ENCODE measurements around the gene WWOX. TPM values are rescaled to one million over a fixed set of nuclear protein-coding genes. Genes with fewer than 3 reads are reported as not detected.

WWOX gene
- total and polyA plus RNA-seq, 2 experiments from 2014 or later, result 22.1 to 123 TPM

DNA sequence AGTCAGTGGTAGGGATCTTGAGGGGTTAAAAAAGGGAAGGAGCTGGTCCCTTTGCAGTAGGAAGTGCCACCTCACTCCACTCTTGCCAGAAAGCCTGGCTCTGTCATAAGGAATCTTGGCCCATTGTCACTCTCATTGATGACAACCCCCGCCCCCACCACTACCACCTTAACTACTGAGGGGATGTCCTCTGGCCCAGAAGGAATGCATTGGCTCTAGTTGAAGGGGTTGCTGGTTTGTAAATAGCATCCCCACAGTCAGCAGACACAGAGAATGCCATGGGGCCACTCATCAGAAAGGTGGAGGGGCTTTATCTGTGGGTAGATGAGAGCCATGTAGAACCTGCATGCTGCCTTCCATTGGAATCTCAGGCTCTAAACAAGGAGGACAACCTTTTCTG, 316.2 kb downstream of the WWOX start:
- no peaks in the 10 kb centered on the region for H3K27me3 ChIP-seq
- no peak overlapping the region for H3K4me3 ChIP-seq
- DNase-seq (ENCODE audit: low read depth in 1 of 2, low spot score in 1 of 2), result no peak
- H3K4me1 ChIP-seq (ENCODE audit: low read depth), result no peaks in the 10 kb centered on the region
- H3K27ac ChIP-seq, result no peak overlapping the region
- TF ChIP-seq, protein P1, sequence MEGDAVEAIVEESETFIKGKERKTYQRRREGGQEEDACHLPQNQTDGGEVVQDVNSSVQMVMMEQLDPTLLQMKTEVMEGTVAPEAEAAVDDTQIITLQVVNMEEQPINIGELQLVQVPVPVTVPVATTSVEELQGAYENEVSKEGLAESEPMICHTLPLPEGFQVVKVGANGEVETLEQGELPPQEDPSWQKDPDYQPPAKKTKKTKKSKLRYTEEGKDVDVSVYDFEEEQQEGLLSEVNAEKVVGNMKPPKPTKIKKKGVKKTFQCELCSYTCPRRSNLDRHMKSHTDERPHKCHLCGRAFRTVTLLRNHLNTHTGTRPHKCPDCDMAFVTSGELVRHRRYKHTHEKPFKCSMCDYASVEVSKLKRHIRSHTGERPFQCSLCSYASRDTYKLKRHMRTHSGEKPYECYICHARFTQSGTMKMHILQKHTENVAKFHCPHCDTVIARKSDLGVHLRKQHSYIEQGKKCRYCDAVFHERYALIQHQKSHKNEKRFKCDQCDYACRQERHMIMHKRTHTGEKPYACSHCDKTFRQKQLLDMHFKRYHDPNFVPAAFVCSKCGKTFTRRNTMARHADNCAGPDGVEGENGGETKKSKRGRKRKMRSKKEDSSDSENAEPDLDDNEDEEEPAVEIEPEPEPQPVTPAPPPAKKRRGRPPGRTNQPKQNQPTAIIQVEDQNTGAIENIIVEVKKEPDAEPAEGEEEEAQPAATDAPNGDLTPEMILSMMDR (IDR thresholded peaks at IDR 0.05; ENCODE audit: low read depth, low read length), result no peak
- H3K9me3 ChIP-seq (ENCODE audit: low read depth), result no peaks in the 10 kb centered on the region
- no peaks in the 10 kb centered on the region for H3K36me3 ChIP-seq

DNA sequence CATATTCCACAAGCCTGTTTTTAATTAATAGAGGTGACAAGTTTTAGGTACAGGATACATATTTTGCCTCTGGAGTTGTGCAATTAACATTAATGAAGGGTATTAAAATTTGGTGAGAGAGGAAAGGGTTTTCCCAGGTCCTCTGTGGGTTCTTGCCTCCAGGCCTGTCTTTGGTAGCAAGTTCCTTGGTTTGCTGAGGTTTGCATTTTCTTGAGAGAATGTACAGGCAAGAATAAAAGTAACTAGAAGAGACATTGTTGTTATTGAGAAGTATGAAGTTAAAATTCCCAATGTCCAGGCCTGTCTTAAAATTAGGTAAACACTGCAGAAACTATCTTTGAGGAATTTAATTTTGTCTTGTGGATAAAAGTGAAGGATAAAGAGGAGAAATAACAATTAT, 316.9 kb downstream of the WWOX start:
- Histone ChIP-seq H3K27me3 (no peaks in the 10 kb centered on the region), H3K4me1 (ENCODE audit: low read depth) (no peaks in the 10 kb centered on the region), H3K36me3 (no peaks in the 10 kb centered on the region), H3K27ac (no peak overlapping the region), H3K9me3 (ENCODE audit: low read depth) (no peaks in the 10 kb centered on the region), H3K4me3 (no peak overlapping the region)
- TF ChIP-seq, protein P1 (IDR thresholded peaks at IDR 0.05; ENCODE audit: low read depth, low read length), result no peak
- no peak for DNase-seq (ENCODE audit: low read depth in 1 of 2, low spot score in 1 of 2)

GRCh38 chr16:78421181-78421708, 321.8 kb downstream of the WWOX start:
- H3K4me3 ChIP-seq, result no peak overlapping the region
- no peak for DNase-seq (ENCODE audit: low read depth in 1 of 2, low spot score in 1 of 2)
- TF ChIP-seq, protein P1 (IDR thresholded peaks at IDR 0.05; ENCODE audit: low read depth, low read length), result no peak
- no peaks in the 10 kb centered on the region for H3K9me3 ChIP-seq (ENCODE audit: low read depth)
- H3K4me1 ChIP-seq (ENCODE audit: low read depth), result no peaks in the 10 kb centered on the region
- no peak overlapping the region for H3K27ac ChIP-seq
- no peaks in the 10 kb centered on the region for H3K36me3 ChIP-seq
- H3K27me3 ChIP-seq, result no peaks in the 10 kb centered on the region

DNA sequence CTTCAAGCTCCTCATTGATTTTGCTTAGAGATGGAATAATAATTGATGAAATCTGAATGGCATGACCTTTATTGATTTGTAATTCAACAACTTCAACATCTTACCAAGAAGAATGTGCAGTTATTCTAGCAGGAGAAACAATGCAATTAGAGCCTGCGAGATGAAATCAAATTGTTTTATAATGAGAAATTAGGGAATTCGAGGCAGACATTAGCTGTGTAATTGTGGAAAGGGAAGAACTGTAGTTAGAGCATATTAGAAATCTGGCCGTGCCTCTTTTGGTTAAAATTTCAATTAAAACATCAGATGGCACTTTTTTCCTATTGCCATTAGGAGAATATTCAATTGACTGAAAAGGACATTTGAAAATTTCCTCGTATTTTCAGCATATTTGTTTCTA, 325.8 kb downstream of the WWOX start:
- H3K36me3 ChIP-seq, result no peaks in the 10 kb centered on the region
- TF ChIP-seq, protein P1 (IDR thresholded peaks at IDR 0.05; ENCODE audit: low read depth, low read length), result no peak
- H3K4me3 ChIP-seq, result no peak overlapping the region

GRCh38 chr16:78425891-78426510, 326.5 kb downstream of the WWOX start:
- H3K36me3 ChIP-seq, result no peaks in the 10 kb centered on the region
- no peak for DNase-seq (ENCODE audit: low read depth in 1 of 2, low spot score in 1 of 2)
- no peaks in the 10 kb centered on the region for H3K4me1 ChIP-seq (ENCODE audit: low read depth)
- no peak overlapping the region for H3K4me3 ChIP-seq
- no peaks in the 10 kb centered on the region for H3K27me3 ChIP-seq
- TF ChIP-seq, protein P1 (IDR thresholded peaks at IDR 0.05; ENCODE audit: low read depth, low read length), result no peak
- no peaks in the 10 kb centered on the region for H3K9me3 ChIP-seq (ENCODE audit: low read depth)
- no peak overlapping the region for H3K27ac ChIP-seq

More for the DNA sequence above, 325.8 kb downstream of the WWOX start:
- no peak for DNase-seq (ENCODE audit: low read depth in 1 of 2, low spot score in 1 of 2)
- Histone ChIP-seq H3K9me3 (ENCODE audit: low read depth) (no peaks in the 10 kb centered on the region), H3K27me3 (no peaks in the 10 kb centered on the region), H3K27ac (no peak overlapping the region), H3K4me1 (ENCODE audit: low read depth) (no peaks in the 10 kb centered on the region)
